ENCODE data around the gene PPARG. TPM values are rescaled to one million over a fixed set of nuclear protein-coding genes. Genes with fewer than 3 reads are reported as not detected.

The PPARG gene
- total and polyA plus RNA-seq, 2 of the 8 experiments (the other 6 are each of a cell fraction or from before 2014, with no cell fraction given) = 0.06 TPM; not detected in 1

DNA sequence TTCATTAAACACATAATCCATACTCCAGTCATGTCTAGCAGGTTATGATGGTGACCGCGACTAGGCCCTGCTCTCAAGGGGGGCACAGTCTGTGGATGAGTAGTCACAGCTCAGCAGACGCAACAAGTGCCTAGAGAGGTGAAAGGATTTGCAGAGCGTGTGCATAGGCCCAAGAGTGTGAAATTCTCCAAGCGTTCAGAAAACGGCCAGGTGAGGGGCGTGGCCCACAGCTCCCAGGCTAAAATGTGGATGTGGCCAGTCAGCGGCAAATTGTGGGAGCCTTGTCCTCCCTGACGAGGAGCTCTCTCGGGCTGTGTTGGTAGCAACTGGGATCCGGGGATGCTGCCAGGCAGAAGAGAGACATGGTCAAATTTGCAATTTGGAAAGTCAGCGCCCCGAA lies 149.0 kb downstream of the PPARG start:
- no peaks in the 10 kb centered on the region for H3K79me2 ChIP-seq (ENCODE audit: control insufficient read depth in 1 of 2, insufficient read depth in 2 of 2, low read length in 2 of 2)

More for the DNA sequence above, 149.0 kb downstream of the PPARG start:
- Histone ChIP-seq H2BK5ac (ENCODE audit: low read depth, low read length) (no peak overlapping the region), H3K23me2 (ENCODE audit: low read depth, low read length) (no peaks in the 10 kb centered on the region), H2BK120ac (replicated peaks; ENCODE audit: low read depth, low read length) (no peak overlapping the region), H2AK5ac (ENCODE audit: low read depth, low read length) (no peak overlapping the region), H4K20me1 (replicated peaks in 1 of 2; ENCODE audit: control insufficient read depth in 1 of 2, insufficient read depth in 2 of 2, low read length in 2 of 2) (no peaks in the 10 kb centered on the region), H3K4ac (replicated peaks; ENCODE audit: insufficient read length, low read depth, low read length) (no peak overlapping the region), H3K4me1 (replicated peaks in 1 of 4; ENCODE audit: control insufficient read depth in 3 of 4, insufficient read depth in 4 of 4, low read length in 3 of 4) (peaks cover 0 to 9% (median under 1%) of the 10 kb centered on the region in 4 experiments; a peak in 4 of 7 replicates), H3K56ac (replicated peaks; ENCODE audit: insufficient read length, low read depth, low read length) (no peak overlapping the region), H3K27me3 (replicated peaks in 1 of 4; ENCODE audit: control insufficient read depth in 3 of 4, extremely low read depth in 1 of 4, insufficient read depth in 3 of 4, low read length in 3 of 4) (no peaks in the 10 kb centered on the region; a peak in 2 of 7 replicates), H3K4me3 (ENCODE audit: extremely low read depth in 1 of 4, insufficient read depth in 2 of 4, low read depth in 3 of 4, low read length in 4 of 4) (no peak overlapping the region), H2AFZ (ENCODE audit: low read length) (no peak overlapping the region), H3K14ac (ENCODE audit: insufficient read length) (no peak overlapping the region), H3K18ac (ENCODE audit: extremely low read depth, low read length) (no peak overlapping the region), H3K79me1 (ENCODE audit: low read depth, low read length) (no peaks in the 10 kb centered on the region), H4K91ac (replicated peaks; ENCODE audit: insufficient read length, low read length) (no peak overlapping the region), H4K5ac (ENCODE audit: insufficient read length, low read depth, low read length) (no peak overlapping the region), H3K23ac (ENCODE audit: insufficient read length) (no peak overlapping the region), H3K4me2 (ENCODE audit: insufficient read depth in 1 of 2, low read depth in 2 of 2, low read length in 2 of 2) (no peak overlapping the region), H3K36me3 (ENCODE audit: control insufficient read depth in 2 of 4, insufficient read depth in 4 of 4, low read length in 3 of 4) (no peaks in the 10 kb centered on the region), H2BK12ac (ENCODE audit: low read depth, low read length) (no peak overlapping the region), H3K27ac (ENCODE audit: low read depth, low read length) (no peak overlapping the region), H2BK15ac (ENCODE audit: low read length) (no peak overlapping the region), H3K9me3 (ENCODE audit: insufficient read depth in 2 of 2, low read depth in 1 of 2, low read length in 1 of 2) (no peaks in the 10 kb centered on the region), H3K9ac (replicated peaks in 1 of 4; ENCODE audit: extremely low read depth in 1 of 4, low read depth in 3 of 4, low read length in 3 of 4) (no peak overlapping the region), H4K8ac (ENCODE audit: extremely low read depth, insufficient read depth, low read length) (no peak overlapping the region), H2BK20ac (ENCODE audit: low read length) (no peak overlapping the region)
- CTCF ChIA-PET (ENCODE audit: partially characterized antibody) = interaction anchor here (0.5 to 2.5 kb wide), 4 partner anchors 11 to 41 kb away, joined by 3 to 6 read pairs (median 4); no protein-coding TSS in a partner anchor
- no peak for DNase-seq (ENCODE audit: low read depth in 1 of 2, low spot score in 2 of 2)
- FAIRE-seq = no peak
- POLR2A ChIA-PET (ENCODE audit: partially characterized antibody) = no interaction called here
- 88% methylated on average over 13 of the region's 13 CpGs; no CpG with 5 or more reads in 1 of the 2 experiments for WGBS, 2 experiments (ENCODE audit: extremely low coverage in 1 of 2, insufficient coverage in 1 of 2, insufficient read length in 1 of 2, insufficient replicate concordance in 2 of 2, low coverage in 1 of 2, low lambda C conversion rate in 2 of 2, missing lambda C conversion rate in 1 of 2)
- TF ChIP-seq, protein P1, sequence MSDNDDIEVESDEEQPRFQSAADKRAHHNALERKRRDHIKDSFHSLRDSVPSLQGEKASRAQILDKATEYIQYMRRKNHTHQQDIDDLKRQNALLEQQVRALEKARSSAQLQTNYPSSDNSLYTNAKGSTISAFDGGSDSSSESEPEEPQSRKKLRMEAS (IDR thresholded peaks at IDR 0.05) = no peak
